Gastroesophageal sphincter (tissue), 3 donors: Measurements from ENCODE around the gene LEP.

Experiments used
- CTCF ChIP-seq, 4 experiments: fragments of 200-600 bp in 2 of 4; fragments of 450-650 bp in 2 of 4; sonication (generic) in 1 of 4; IDR thresholded peaks; one replicate each; pipeline ENCODE4 v1.5.1; 2017 to 2019; ENCODE audit warnings: antibody characterized with exemption in 4 of 4, mild to moderate bottlenecking in 2 of 4, moderate library complexity in 2 of 4
- EP300 ChIP-seq: sonication (generic); formaldehyde crosslinking; IDR thresholded peaks from one replicate; pipeline ENCODE4 v1.6.1; 2017; ENCODE audit warnings: antibody characterized with exemption, mild to moderate bottlenecking
- POLR2A ChIP-seq, 2 donors: fragments of 450-650 bp; IDR thresholded peaks; one replicate each; pipeline ENCODE4 v1.6.1; 2017; ENCODE audit warnings: antibody characterized with exemption in 2 of 2, mild to moderate bottlenecking in 2 of 2, moderate library complexity in 1 of 2

DNA sequence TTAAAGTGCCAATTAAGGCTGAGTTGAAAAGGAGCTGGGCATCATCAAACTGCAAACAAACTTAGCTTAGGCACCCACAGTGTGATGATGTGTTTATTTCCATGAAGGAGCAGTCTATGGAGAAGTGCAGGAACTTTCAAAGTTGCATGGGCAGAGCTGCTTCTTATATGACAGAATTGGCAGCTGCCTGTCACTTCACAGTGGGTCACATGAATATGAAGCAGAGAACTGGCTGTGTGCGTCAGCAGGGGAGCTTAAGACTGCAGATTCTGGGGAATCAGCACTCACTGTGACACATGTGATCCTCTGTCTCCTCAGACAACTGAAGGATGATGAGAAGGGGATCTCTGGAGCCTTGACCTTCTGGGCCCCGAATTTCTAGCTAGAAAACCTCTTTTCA is 66.0 kb downstream of the LEP start:
- TF ChIP-seq POLR2A (IDR thresholded peaks at IDR 0.05) (no peak), EP300 (no peak), CTCF (IDR thresholded peaks at IDR 0.05) (no peak)
